Pulmonary artery endothelial cell (primary cell): ENCODE data around the gene ST3GAL3. TPM values are rescaled to one million over a fixed set of nuclear protein-coding genes. Genes with fewer than 3 reads are reported as not detected.

Experiments used
- DNase-seq: peaks from one replicate; pipeline ENCODE4 v3.0.0-alpha.2; 2011; ENCODE audit warnings: low read depth, low spot score
- total RNA-seq: library from RNA; depleted of rRNA; stranded (reverse); fragments of >200 nt; gene quantifications from 2 replicates; pipeline ENCODE4 v1.2.3, GENCODE V29; 2014

The ST3GAL3 gene
- total RNA-seq, 1 donor from 2014 or later = 17.1 TPM

- DNase-seq = no peak
Measured at GRCh38 chr1:43938383-43938782, 231.0 kb downstream of the ST3GAL3 start.

- DNase-seq = no peak
Measured at GRCh38 chr1:43938892-43939587, 231.7 kb downstream of the ST3GAL3 start.

- no peak for DNase-seq
Measured at GRCh38 chr1:43942411-43942810, 235.1 kb downstream of the ST3GAL3 start.

GRCh38 chr1:43944860-43945259 lies 237.5 kb downstream of the ST3GAL3 start:
- no peak for DNase-seq

GRCh38 chr1:43945674-43946235 lies 238.4 kb downstream of the ST3GAL3 start:
- no peak for DNase-seq

- DNase-seq = peak; percentile 75
Measured at GRCh38 chr1:43946236-43947060, 239.1 kb downstream of the ST3GAL3 start, which contains the start of gene IPO13. Gene IPO13, plus strand, starts transcription at chr1:43946950. Its CDS starts 651 bp downstream, at chr1:43947601.

- no peak for DNase-seq
Measured at GRCh38 chr1:43947061-43947873, 239.9 kb downstream of the ST3GAL3 start.

GRCh38 chr1:43947874-43948437 lies 240.6 kb downstream of the ST3GAL3 start:
- no peak for DNase-seq

GRCh38 chr1:43949678-43950077 lies 242.3 kb downstream of the ST3GAL3 start:
- DNase-seq = no peak

- no peak for DNase-seq
Measured at GRCh38 chr1:43951021-43951985, 244.0 kb downstream of the ST3GAL3 start.

GRCh38 chr1:43952731-43953346 lies 245.5 kb downstream of the ST3GAL3 start:
- no peak for DNase-seq

GRCh38 chr1:43953361-43953760 lies 246.0 kb downstream of the ST3GAL3 start:
- DNase-seq = no peak

- DNase-seq = no peak
Measured at GRCh38 chr1:43954036-43954435, 246.7 kb downstream of the ST3GAL3 start.

- DNase-seq = no peak
Measured at GRCh38 chr1:43956234-43956633, 248.9 kb downstream of the ST3GAL3 start.

GRCh38 chr1:43957407-43958040 lies 250.2 kb downstream of the ST3GAL3 start:
- DNase-seq = no peak

GRCh38 chr1:43958351-43959255 lies 251.3 kb downstream of the ST3GAL3 start:
- no peak for DNase-seq

- no peak for DNase-seq
Measured at GRCh38 chr1:43960798-43961197, 253.5 kb downstream of the ST3GAL3 start.

- no peak for DNase-seq
Measured at GRCh38 chr1:43961692-43962091, 254.4 kb downstream of the ST3GAL3 start.
